Right lobe of liver (tissue), 4 donors: ENCODE results near the gene FNDC8.

Experiments
- CTCF ChIP-seq, 4 donors: fragments of 200-600 bp in 3 of 4; fragments of 450-650 bp in 1 of 4; IDR thresholded peaks; one replicate each; pipeline versions ENCODE4 v1.5.1 to v1.8.0; 2016 to 2022; ENCODE audit warnings: antibody characterized with exemption in 4 of 4, mild to moderate bottlenecking in 2 of 4
- POLR2A ChIP-seq: fragments of 450-650 bp; IDR thresholded peaks from one replicate; pipeline ENCODE4 v1.6.1; 2017; ENCODE audit warnings: antibody characterized with exemption, mild to moderate bottlenecking
- donor health status: DM: no; HTN: no; CAD: no.
- donor health status: DM: no; HTN: no; CAD: no.
- donor health status: DM: no; HTN: yes; CAD: no.

- TF ChIP-seq CTCF (IDR thresholded peaks at IDR 0.05) (no peak), POLR2A (no peak)
These were observed 21.0 kb downstream of the FNDC8 start for GRCh38 chr17:35142467-35142796.
